GM21737 (cell line): ENCODE data around the gene ASNS.

Experiments used
- ATAC-seq: cut with Tn5 transposase; IDR thresholded peaks from one replicate; pipeline ENCODE4 v1.9.1; 2021; ENCODE audit warnings: mild to moderate bottlenecking, moderate library complexity; ENCODE audit not compliant: unreplicated experiment

The ASNS gene

DNA sequence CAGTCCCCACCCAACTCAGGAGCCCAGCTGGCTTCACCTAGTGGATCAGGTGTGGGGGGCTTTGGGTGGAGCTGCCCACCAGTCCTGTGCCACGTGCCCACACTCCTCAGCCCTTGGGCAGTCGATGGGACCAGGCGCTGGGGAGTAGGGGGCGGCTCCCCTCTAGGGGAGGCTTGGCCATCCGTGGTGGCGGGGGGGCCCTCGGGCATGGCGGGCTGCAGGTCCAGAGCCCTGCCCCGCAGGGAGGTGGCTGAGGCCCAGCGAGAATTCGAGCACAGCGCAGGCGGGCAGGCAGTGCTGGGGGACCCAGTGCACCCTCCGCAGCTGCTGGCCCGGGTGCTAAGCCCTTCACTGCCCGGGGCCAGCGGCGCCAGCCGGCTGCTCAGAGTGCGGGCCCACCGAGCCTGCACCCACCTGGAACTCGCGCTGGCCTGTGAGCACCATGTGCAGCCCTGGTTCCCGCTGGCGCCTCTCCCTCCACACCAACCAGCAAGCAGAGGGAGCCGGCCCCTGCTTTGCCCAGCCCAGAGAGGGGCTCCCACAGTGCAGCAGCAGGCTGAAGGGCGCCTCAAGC, 29.3 kb downstream of the ASNS start:
- no peak for ATAC-seq

DNA sequence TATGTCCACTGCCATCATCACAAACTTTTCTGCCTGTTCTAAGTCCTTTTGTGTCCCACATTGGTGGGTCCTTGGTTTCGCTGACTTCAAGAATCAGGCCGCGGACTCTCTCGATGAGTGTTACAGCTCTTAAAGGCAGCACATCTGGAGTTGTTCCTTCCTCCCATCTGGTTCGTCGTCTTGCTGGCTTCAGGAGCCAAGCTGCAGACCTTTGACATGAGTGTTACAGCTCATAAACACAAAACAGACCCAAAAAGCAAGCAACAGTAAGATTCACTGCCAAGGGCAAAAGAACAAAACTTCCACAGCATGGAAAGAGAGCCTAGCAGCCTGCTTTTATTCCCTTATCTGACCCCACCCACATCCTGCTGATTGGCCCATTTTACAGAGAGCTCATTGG, 30.2 kb downstream of the ASNS start:
- ATAC-seq, result no peak

DNA sequence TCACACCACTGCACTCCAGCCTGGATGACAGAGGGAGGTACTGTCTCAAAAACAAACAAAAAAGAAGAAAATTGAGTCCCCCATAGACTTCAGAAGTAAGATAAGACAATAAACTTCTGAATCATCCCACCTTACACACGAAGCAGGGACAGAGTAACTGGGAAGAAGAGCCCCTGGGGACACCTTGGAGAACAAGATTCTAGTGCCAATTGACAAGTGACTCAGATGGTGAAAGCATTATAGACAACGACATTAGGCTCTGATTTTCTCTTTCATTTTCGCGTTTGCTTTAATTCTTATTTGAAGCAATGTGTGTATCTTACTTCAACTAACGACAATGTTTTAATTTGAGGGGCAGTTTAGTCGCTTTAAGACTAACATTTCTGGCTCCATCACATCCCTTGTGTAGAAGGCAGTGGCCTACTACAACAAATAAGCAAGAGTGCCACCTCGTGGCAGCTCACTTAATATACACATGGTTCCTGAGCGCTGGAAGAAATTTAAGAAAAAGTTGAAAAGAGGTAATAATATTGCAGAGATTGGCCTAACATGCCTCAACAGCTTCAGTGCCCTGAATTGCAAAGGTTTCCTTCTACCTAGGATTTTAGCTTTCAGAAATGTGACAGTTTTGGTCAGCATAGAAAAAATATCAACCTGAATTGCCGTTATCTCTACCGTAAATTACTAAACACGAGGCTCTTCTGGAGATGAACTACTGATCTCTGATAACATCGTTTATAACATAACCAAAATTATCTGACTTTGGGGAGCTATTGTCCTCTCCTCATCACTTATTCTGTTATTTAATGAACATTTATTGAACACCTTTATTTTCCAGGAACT, 36.7 kb downstream of the ASNS start:
- peak; percentile 59 for ATAC-seq

DNA sequence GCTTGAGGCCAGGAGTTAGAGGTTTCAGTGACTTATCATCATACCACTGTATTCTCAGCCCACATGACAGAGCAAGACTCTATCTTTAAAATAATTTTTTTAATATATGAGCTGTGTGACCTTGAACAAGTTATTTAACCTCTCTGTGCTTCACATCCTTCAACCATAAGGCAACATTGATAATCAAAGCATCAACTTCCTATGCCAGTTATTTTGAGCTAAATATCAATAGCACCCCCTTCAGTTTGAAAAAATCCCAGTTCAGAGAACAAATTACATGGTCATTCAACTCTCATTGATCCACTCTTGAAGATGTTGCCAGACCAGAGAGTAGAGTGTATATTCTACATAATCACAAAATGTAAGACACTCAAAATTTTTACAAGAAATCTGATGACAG, 53.0 kb downstream of the ASNS start:
- ATAC-seq, result no peak

DNA sequence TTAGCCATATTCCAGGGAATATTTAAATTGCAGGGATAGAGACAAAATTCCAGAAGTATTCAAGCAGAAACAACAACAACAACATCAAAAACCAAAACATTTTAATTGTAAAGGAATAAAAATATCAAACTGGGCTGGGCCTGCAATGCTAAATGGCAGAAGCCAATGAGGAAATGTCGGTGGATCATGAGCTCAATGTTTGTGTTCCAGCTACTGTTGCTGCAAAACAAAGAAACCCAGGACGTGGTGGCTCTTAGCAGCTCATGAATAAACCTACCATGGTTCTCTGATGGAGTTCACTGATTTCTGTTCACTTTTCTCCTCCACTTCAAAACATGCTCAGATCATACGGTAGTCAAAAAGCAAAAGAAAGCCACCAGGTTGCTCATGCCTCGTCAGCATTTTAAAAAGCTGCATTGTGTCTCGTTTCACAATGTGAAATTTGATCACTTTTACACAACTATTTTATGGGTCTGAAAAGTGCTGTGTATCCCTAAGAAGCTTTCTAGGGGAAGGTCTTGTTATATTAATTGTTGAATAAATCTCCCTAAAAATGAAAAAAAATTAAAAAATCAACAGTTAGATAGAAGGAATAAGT, 54.0 kb downstream of the ASNS start:
- ATAC-seq, result no peak
